Suprapubic skin (tissue), 4 donors: ENCODE data around the gene ZFYVE19.

Experiments used
- CTCF ChIP-seq, 2 donors: fragments of 200-600 bp in 1 of 2; fragments of 450-650 bp in 1 of 2; sonication (generic) in 1 of 2; IDR thresholded peaks; one replicate each; pipeline ENCODE4 v1.5.1; 2016 to 2019; ENCODE audit warnings: antibody characterized with exemption in 2 of 2, mild to moderate bottlenecking in 1 of 2, moderate library complexity in 1 of 2
- EP300 ChIP-seq: sonication (generic); formaldehyde crosslinking; IDR thresholded peaks from one replicate; pipeline ENCODE4 v1.6.1; 2017; ENCODE audit warnings: antibody characterized with exemption
- POLR2A ChIP-seq, 2 donors: fragments of 450-650 bp; IDR thresholded peaks; one replicate each; pipeline ENCODE4 v1.6.1; 2017; ENCODE audit warnings: antibody characterized with exemption in 2 of 2, mild to moderate bottlenecking in 2 of 2, moderate library complexity in 2 of 2
- POLR2AphosphoS5 ChIP-seq, 3 donors: sonication (generic); formaldehyde crosslinking; IDR thresholded peaks; one replicate each; pipeline ENCODE4 v1.6.1; 2017; ENCODE audit warnings: antibody characterized with exemption in 3 of 3

DNA sequence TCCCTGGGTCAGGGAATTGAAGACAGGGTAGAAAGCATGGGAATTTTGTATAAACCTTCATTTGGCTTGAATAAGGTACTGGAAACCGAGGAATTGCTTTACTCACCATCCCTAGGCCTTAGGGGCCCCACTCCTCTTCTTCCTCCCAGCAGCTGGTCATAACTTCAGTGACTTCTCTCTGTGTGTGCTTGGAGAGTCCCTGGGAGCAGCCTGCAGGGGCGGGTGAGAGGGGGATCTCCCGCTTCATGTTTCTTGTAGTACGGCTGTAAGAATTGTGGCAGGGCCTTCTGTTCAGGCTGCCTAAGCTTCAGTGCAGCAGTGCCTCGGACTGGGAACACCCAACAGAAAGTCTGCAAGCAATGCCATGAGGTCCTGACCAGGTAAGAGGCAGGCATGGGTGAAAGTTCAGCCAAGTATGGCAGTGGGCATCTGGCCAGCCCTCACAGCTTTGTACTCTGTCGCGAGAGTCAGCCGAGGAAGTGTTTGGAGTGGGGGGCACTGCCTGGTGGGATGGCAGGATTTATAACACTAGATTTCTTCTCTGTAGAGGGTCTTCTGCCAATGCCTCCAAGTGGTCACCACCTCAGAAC lies 2.1 kb downstream of the ZFYVE19 start:
- TF ChIP-seq POLR2A (IDR thresholded peaks at IDR 0.05) (no peak), CTCF (IDR thresholded peaks at IDR 0.05) (no peak), EP300 (no peak), POLR2AphosphoS5 (IDR thresholded peaks at IDR 0.05) (no peak)
